Muscle layer of colon (tissue), 2 donors: ENCODE measurements around the gene NAPG.
"Not testable (repeated sequence)": the region's sequence is repeated elsewhere in the genome, so short reads cannot be mapped to it uniquely, and the experiment has no call there.

ENCODE experiments used
- H3K27ac ChIP-seq: one replicate; pipeline ENCODE4 v1.7.0; 2013; ENCODE audit warnings: low read depth, mild to moderate bottlenecking, low read length, moderate library complexity
- H3K27me3 ChIP-seq, 2 donors: one replicate each; pipeline ENCODE4 v1.7.0; 2013; ENCODE audit warnings: low read length in 2 of 2, mild to moderate bottlenecking in 2 of 2; ENCODE audit not compliant: insufficient read depth in 2 of 2, control insufficient read depth in 1 of 2
- H3K36me3 ChIP-seq: one replicate; pipeline ENCODE4 v1.7.0; 2013; ENCODE audit warnings: mild to moderate bottlenecking, low read length; ENCODE audit not compliant: insufficient read depth
- H3K4me1 ChIP-seq: one replicate; pipeline ENCODE4 v1.7.0; 2013; ENCODE audit warnings: mild to moderate bottlenecking, low read length; ENCODE audit not compliant: insufficient read depth
- H3K4me3 ChIP-seq, 2 donors: one replicate each; pipeline ENCODE4 v1.7.0; 2013; ENCODE audit warnings: low read length in 2 of 2, low read depth in 1 of 2, mild to moderate bottlenecking in 1 of 2, moderate library complexity in 1 of 2
- H3K9ac ChIP-seq: one replicate; pipeline ENCODE4 v1.7.0; 2013; ENCODE audit warnings: low read length
- H3K9me3 ChIP-seq: one replicate; pipeline ENCODE4 v1.7.0; 2013; ENCODE audit warnings: mild to moderate bottlenecking, low read length
- donor health status: abdominal sarcoma.
- donor health status: Adenocarcinoma of cecum.

NAPG gene

DNA sequence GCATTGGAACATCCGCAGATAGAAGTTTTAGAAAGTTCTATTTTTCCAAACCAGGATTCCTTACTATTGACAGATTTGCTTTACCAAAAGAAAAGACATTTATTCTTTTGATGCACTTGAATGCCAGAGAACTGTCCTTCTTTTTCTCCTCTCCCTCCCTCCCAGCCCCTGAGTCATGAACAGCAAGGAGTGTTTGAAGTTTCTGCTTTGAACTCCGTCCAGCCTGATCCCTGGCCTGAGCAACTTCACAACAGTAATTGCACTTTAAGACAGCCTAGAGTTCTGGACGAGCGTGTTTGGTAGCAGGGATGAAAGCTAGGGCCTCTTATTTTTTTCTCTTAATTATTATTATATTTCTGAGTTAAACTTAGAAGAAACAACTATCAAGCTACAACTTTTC is 37.8 kb upstream of the NAPG start:
- no peaks in the 10 kb centered on the region for H3K9me3 ChIP-seq
- peaks cover 18% of the 10 kb centered on the region for H3K4me1 ChIP-seq
- H3K36me3 ChIP-seq = peaks cover 5% of the 10 kb centered on the region
- no peaks in the 10 kb centered on the region for H3K27me3 ChIP-seq
- no peak overlapping the region for H3K9ac ChIP-seq
- H3K27ac ChIP-seq = no peak overlapping the region
- H3K4me3 ChIP-seq = no peak overlapping the region

DNA sequence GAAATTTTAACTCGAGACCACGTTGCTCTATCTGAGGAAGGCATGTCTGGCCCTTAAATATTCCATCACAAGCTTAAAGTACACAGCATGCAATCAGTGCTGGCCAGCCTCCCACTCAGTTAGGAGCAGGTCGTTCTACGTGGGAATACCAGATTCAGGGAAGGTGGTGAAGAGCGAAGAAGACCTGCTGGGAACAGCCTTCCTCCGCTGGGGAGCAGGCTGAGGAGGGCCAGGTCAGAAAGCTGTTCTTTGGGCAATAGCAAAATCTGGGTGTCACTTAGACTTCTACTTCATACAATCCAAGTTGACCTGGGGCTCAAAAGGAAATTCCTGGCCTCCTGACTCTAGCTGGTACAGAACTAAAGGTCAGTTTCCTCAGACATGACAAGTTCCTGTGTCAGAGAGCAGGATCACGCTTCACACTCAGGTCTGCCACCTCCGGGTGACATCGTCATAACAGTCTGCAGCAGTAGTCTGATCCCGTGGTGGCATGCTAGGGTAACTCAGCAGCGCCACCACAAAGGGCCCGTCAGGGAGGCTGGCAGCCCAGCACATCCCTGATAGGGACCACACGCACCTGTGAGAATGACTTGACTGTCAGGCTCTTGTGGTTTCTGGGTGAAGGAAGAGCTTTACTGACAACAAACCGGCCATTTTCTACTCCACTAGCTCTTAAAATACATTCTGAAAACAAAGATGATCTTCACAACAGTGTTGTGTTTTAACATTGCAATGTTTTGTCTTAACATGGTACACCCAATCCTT is 35.2 kb upstream of the NAPG start:
- H3K9ac ChIP-seq = no peak overlapping the region
- no peaks in the 10 kb centered on the region for H3K9me3 ChIP-seq
- no peak overlapping the region for H3K27ac ChIP-seq

DNA sequence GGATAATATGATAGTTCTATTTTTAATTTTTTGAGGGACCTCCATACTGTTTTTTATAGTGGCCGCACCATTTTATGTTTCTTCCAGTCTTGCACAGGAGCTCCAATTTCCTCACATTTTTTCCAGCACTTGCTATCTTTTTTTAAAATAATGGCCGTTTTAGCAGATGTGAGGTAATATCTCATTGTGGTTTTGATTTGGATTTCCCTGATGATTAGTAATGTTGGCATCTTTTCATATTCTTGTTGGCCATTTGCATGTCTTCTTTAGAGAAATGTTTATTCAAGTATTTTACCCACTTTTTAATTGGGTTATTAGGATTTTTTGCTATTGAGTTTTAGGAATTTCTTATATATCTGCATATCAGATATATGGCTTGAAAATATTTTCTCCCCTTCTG is 29.9 kb upstream of the NAPG start:
- no peak overlapping the region for H3K27ac ChIP-seq
- no peaks in the 10 kb centered on the region for H3K36me3 ChIP-seq
- H3K27me3 ChIP-seq = no peaks in the 10 kb centered on the region
- no peak overlapping the region for H3K9ac ChIP-seq
- no peak overlapping the region for H3K4me3 ChIP-seq
- no peaks in the 10 kb centered on the region for H3K4me1 ChIP-seq
- H3K9me3 ChIP-seq = no peaks in the 10 kb centered on the region

More for the DNA sequence above, 35.2 kb upstream of the NAPG start:
- H3K27me3 ChIP-seq = no peaks in the 10 kb centered on the region
- peaks cover 5% of the 10 kb centered on the region for H3K36me3 ChIP-seq
- H3K4me3 ChIP-seq = no peak overlapping the region
- H3K4me1 ChIP-seq = peaks cover 18% of the 10 kb centered on the region

DNA sequence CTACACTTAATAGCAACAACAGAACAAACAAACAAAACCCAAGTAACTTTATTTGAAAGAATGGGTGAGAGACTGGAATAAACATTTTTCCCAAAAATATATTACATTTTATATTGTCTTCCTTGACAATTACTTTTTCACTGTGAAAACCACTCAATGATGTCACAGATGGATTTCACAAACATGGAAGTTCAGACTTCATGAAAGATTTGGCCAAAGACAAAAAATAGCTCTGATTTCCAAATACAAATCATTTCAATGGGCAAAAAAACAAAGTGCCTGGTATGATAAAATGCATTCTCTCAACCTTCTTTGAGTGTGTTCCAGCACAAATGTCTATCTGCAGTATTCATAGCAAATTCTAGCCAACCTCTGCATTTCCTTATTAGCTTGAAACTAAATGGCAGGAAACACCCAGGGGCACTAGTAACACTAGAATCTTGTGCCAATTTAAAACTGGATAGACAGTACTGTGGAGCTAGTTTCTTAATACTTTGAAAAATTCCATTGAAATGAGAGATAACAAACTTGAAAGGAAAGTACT is 28.5 kb upstream of the NAPG start:
- Histone ChIP-seq H3K9me3 (no peaks in the 10 kb centered on the region), H3K27ac (no peak overlapping the region), H3K4me3 (no peak overlapping the region), H3K36me3 (no peaks in the 10 kb centered on the region), H3K9ac (no peak overlapping the region), H3K4me1 (no peaks in the 10 kb centered on the region), H3K27me3 (no peaks in the 10 kb centered on the region)

DNA sequence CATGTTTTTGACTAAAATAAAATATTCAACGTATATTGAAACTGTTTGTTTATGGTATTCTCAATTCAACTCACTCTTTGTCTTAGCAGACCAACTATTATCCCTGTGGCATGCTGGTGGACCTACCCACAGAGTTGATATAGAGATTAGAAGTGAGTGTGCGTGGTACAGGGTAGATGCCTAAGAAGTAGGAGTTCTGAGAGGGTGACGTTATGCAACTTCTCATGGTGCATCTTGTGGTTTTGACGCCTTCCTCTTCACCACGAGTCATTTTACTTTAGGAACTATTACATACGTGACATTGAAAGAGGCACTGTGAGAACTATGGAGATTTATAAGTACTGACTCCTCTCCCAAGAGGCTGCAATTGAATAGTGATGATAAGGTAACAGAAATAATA is 26.6 kb upstream of the NAPG start:
- H3K36me3 ChIP-seq = no peaks in the 10 kb centered on the region
- no peaks in the 10 kb centered on the region for H3K4me1 ChIP-seq
- no peaks in the 10 kb centered on the region for H3K27me3 ChIP-seq
- no peaks in the 10 kb centered on the region for H3K9me3 ChIP-seq
- no peak overlapping the region for H3K27ac ChIP-seq
- H3K9ac ChIP-seq = no peak overlapping the region
- H3K4me3 ChIP-seq = no peak overlapping the region

DNA sequence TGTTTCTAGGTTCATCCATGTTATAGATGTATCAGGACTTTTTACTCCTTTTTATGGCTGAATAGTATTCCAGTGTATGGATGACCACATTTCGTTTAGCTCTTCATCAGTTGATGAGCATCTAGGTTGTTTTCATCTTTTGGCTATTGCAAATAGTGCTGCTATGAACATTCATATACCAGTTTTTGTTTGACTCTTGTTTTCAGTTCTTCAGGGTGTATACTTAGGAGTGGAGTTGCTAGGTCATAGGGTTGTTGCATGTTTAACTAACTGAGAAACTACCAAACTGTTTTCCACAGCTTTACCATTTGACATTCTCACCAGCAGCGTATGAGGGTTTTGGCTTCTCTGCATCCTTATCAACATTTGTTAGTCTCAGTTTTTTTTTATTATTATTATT is 25.8 kb upstream of the NAPG start:
- Histone ChIP-seq H3K27ac (no peak overlapping the region), H3K9me3 (no peaks in the 10 kb centered on the region), H3K4me3 (no peak overlapping the region), H3K27me3 (no peaks in the 10 kb centered on the region), H3K9ac (no peak overlapping the region), H3K36me3 (no peaks in the 10 kb centered on the region), H3K4me1 (no peaks in the 10 kb centered on the region)

DNA sequence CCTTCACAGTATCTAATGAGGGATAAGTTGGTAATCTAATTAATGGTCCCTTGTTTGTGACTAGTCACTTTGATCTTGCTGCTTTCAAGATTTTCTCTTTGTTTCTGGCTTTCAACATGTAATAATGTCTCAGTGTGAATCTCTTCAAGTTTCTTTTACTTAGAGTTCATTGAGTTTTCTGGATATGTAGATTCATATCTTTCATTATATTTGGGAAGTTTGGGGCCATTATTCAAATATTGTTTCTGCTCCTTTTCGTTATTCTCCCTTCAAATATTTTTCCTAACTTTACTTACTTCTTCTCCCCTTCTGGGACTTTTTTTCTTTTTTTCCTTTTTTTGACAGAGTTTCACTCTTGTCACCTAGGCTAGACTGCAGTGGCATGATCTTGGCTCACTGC is 21.1 kb upstream of the NAPG start:
- Histone ChIP-seq H3K27me3 (no peaks in the 10 kb centered on the region), H3K9me3 (no peaks in the 10 kb centered on the region), H3K4me1 (no peaks in the 10 kb centered on the region), H3K36me3 (no peaks in the 10 kb centered on the region), H3K9ac (no peak overlapping the region), H3K4me3 (no peak overlapping the region), H3K27ac (no peak overlapping the region)

DNA sequence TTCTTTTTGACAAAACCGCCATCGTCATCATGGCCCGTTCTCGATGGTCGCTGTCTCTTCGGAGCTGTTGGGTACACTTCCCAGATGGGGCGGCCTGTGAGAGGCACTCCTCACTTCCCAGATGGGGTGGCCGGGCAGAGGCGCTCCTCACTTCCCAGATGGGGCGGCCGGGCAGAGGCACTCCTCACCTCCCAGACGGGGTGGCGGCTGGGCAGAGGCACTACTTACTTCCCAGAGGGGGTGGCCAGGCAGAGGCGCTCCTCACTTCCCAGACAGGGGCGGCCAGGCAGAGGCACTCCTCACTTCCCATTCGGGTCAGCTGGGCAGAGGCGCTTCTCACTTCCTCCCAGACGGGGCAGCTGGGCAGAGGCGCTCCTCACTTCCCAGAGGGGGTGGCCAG is 19.9 kb upstream of the NAPG start:
- H3K27ac ChIP-seq, H3K4me1 ChIP-seq, H3K36me3 ChIP-seq, H3K4me3 ChIP-seq, H3K9ac ChIP-seq, H3K27me3 ChIP-seq, H3K9me3 ChIP-seq: not testable (repeated sequence)

GRCh38 chr18:10508591-10508990 is 17.2 kb upstream of the NAPG start:
- Histone ChIP-seq H3K4me1 (no peaks in the 10 kb centered on the region), H3K9ac (no peak overlapping the region), H3K27ac (no peak overlapping the region), H3K27me3 (no peaks in the 10 kb centered on the region), H3K9me3 (no peaks in the 10 kb centered on the region), H3K4me3 (no peak overlapping the region), H3K36me3 (no peaks in the 10 kb centered on the region)

- Histone ChIP-seq H3K9ac (no peak overlapping the region), H3K27ac (no peak overlapping the region), H3K4me3 (no peak overlapping the region), H3K36me3 (no peaks in the 10 kb centered on the region), H3K9me3 (no peaks in the 10 kb centered on the region), H3K27me3 (no peaks in the 10 kb centered on the region), H3K4me1 (no peaks in the 10 kb centered on the region)
Observed at GRCh38 chr18:10511236-10511635, 14.6 kb upstream of the NAPG start.

GRCh38 chr18:10514082-10514481 is 11.7 kb upstream of the NAPG start:
- Histone ChIP-seq H3K9ac (no peak overlapping the region), H3K4me3 (no peak overlapping the region), H3K4me1 (peaks cover 12% of the 10 kb centered on the region), H3K36me3 (no peaks in the 10 kb centered on the region), H3K27ac (no peak overlapping the region), H3K9me3 (no peaks in the 10 kb centered on the region), H3K27me3 (no peaks in the 10 kb centered on the region)

- H3K27ac ChIP-seq = no peak overlapping the region
- no peak overlapping the region for H3K9ac ChIP-seq
- H3K9me3 ChIP-seq = no peaks in the 10 kb centered on the region
- H3K36me3 ChIP-seq = no peaks in the 10 kb centered on the region
- no peaks in the 10 kb centered on the region for H3K27me3 ChIP-seq
- no peak overlapping the region for H3K4me3 ChIP-seq
- H3K4me1 ChIP-seq = peaks cover 17% of the 10 kb centered on the region
Observed at GRCh38 chr18:10514601-10515000, 11.2 kb upstream of the NAPG start.
